Liver (tissue), 9 donors: ENCODE measurements around the gene ABHD5. TPM values are rescaled to one million over a fixed set of nuclear protein-coding genes. Genes with fewer than 3 reads are reported as not detected.

Experiments used
- DNase-seq: peaks from one replicate; pipeline ENCODE4 v3.0.0-alpha.2; 2017; ENCODE audit warnings: low spot score
- H3K27ac ChIP-seq, 2 donors: one replicate each; pipeline ENCODE4 v1.7.0; 2013; ENCODE audit warnings: inconsistent platforms in 2 of 2, low read length in 2 of 2, control low read depth in 1 of 2, low read depth in 1 of 2, mild to moderate bottlenecking in 1 of 2
- H3K27me3 ChIP-seq, 4 donors: one replicate each; pipeline versions ENCODE4 v1.6.1 to v1.7.0; 2013; ENCODE audit warnings: low read length in 3 of 4, inconsistent platforms in 1 of 4, mild to moderate bottlenecking in 1 of 4, moderate library complexity in 1 of 4; ENCODE audit not compliant: control insufficient read depth in 4 of 4, insufficient read depth in 4 of 4
- H3K36me3 ChIP-seq, 4 donors: one replicate each; pipeline versions ENCODE4 v1.6.1 to v1.7.0; 2013; ENCODE audit warnings: low read length in 3 of 4, mild to moderate bottlenecking in 3 of 4, low read depth in 1 of 4, moderate library complexity in 1 of 4; ENCODE audit not compliant: control insufficient read depth in 4 of 4, insufficient read depth in 3 of 4
- H3K4me1 ChIP-seq, 4 donors: one replicate each; pipeline versions ENCODE4 v1.6.1 to v1.7.0; 2013; ENCODE audit warnings: low read length in 3 of 4, mild to moderate bottlenecking in 3 of 4, moderate library complexity in 1 of 4; ENCODE audit not compliant: control insufficient read depth in 4 of 4, insufficient read depth in 4 of 4
- H3K4me3 ChIP-seq, 3 donors: one replicate each; pipeline versions ENCODE4 v1.6.1 to v1.7.0; 2013; ENCODE audit warnings: low read length in 3 of 3, control low read depth in 1 of 3, low read depth in 1 of 3, mild to moderate bottlenecking in 1 of 3
- H3K9ac ChIP-seq, 2 donors: one replicate each; pipeline ENCODE4 v1.7.0; 2013; ENCODE audit warnings: low read length in 2 of 2, mild to moderate bottlenecking in 2 of 2, moderate library complexity in 2 of 2, control low read depth in 1 of 2, low read depth in 1 of 2
- H3K9me3 ChIP-seq, 4 donors: one replicate each; pipeline versions ENCODE4 v1.6.1 to v1.7.0; 2013; ENCODE audit warnings: low read length in 3 of 4; ENCODE audit not compliant: control insufficient read depth in 4 of 4
- CTCF ChIP-seq: fragments of 150-350 bp; IDR thresholded peaks from 2 replicates; pipeline ENCODE4 v1.5.1; 2017; ENCODE audit warnings: improper control_type of control experiment, low read depth, low read length; ENCODE audit not compliant: missing input control
- EGR1 ChIP-seq, 2 donors: IDR thresholded peaks; 2 replicates each; pipeline ENCODE4 v1.6.1; 2016 to 2018; ENCODE audit warnings: antibody characterized with exemption in 2 of 2, low read depth in 2 of 2
- FOXA1 ChIP-seq: IDR thresholded peaks from 2 replicates; pipeline ENCODE4 v1.6.1; 2016; ENCODE audit warnings: antibody characterized with exemption
- FOXA2 ChIP-seq: IDR thresholded peaks from 2 replicates; pipeline ENCODE4 v1.6.1; 2016; ENCODE audit warnings: antibody characterized with exemption
- GABPA ChIP-seq, 2 donors: IDR thresholded peaks in 1 of 2; conservative IDR thresholded peaks in 1 of 2; 2 replicates each; pipeline ENCODE4 v1.6.1; 2016; ENCODE audit warnings: antibody characterized with exemption in 2 of 2, mild to moderate bottlenecking in 1 of 2, moderate library complexity in 1 of 2
- HNF4A ChIP-seq, 2 donors: conservative IDR thresholded peaks; 2 replicates each; pipeline ENCODE4 v1.6.1; 2016; ENCODE audit warnings: antibody characterized with exemption in 2 of 2, mild to moderate bottlenecking in 2 of 2
- HNF4G ChIP-seq: IDR thresholded peaks from 2 replicates; pipeline ENCODE4 v1.6.1; 2016; ENCODE audit warnings: antibody characterized with exemption
- JUND ChIP-seq, 2 donors: IDR thresholded peaks; 2 replicates each; pipeline ENCODE4 v1.6.1; 2016; ENCODE audit warnings: antibody characterized with exemption in 2 of 2
- NR2F2 ChIP-seq: IDR thresholded peaks from 2 replicates; pipeline ENCODE4 v1.6.1; 2016; ENCODE audit warnings: antibody characterized with exemption
- RAD21 ChIP-seq, 2 donors: IDR thresholded peaks; 2 replicates each; pipeline ENCODE4 v1.6.1; 2016; ENCODE audit warnings: antibody characterized with exemption in 2 of 2, mild to moderate bottlenecking in 2 of 2
- RXRA ChIP-seq, 2 donors: IDR thresholded peaks; 2 replicates each; pipeline ENCODE4 v1.6.1; 2017 to 2018; ENCODE audit warnings: antibody characterized with exemption in 2 of 2, mild to moderate bottlenecking in 1 of 2
- SP1 ChIP-seq: IDR thresholded peaks from 2 replicates; pipeline ENCODE4 v1.6.1; 2018; ENCODE audit warnings: antibody characterized with exemption, mild to moderate bottlenecking
- TAF1 ChIP-seq: conservative IDR thresholded peaks from 2 replicates; pipeline ENCODE4 v1.6.1; 2016; ENCODE audit warnings: antibody characterized with exemption, mild to moderate bottlenecking
- YY1 ChIP-seq: IDR thresholded peaks from 2 replicates; pipeline ENCODE4 v1.6.1; 2016; ENCODE audit warnings: antibody characterized with exemption, mild to moderate bottlenecking
- ZBTB33 ChIP-seq: IDR thresholded peaks from 2 replicates; pipeline ENCODE4 v1.6.1; 2016; ENCODE audit warnings: antibody characterized with exemption
- WGBS: extraction: QIAGEN DNeasy Blood & Tissue Kit; methylation state at CpG from one replicate; pipeline ENCODE4 v1.1.7; 2013; 5-methylcytosine and 5-hydroxymethylcytosine counted together
- polyA plus RNA-seq, 2 donors: library from polyadenylated mRNA; stranded (reverse) in 1 of 2; unstranded in 1 of 2; fragments of 200-250 nt in 1 of 2; fragments of >200 nt in 1 of 2; fragmentation: Nextera tagmentation in 1 of 2; extraction: Ambion mirVana in 1 of 2; gene quantifications; one replicate each; pipeline versions ENCODE4 v1.2.1 to v1.2.3, GENCODE V29; 2013 to 2015
- total RNA-seq, 2 donors: library from RNA; depleted of rRNA; stranded (reverse); fragments of >200 nt; gene quantifications; one replicate each; pipeline ENCODE4 v1.2.3, GENCODE V29; 2014
- TF ChIP-seq, protein P1 (sequence below): IDR thresholded peaks from 2 replicates; pipeline ENCODE4 v1.6.1; 2016; ENCODE audit warnings: antibody characterized with exemption
- TF ChIP-seq, protein P2 (sequence below): IDR thresholded peaks from 2 replicates; pipeline ENCODE4 v1.6.1; 2016; ENCODE audit warnings: antibody characterized with exemption, mild to moderate bottlenecking
- TF ChIP-seq, protein P3 (sequence below): IDR thresholded peaks from 2 replicates; pipeline ENCODE4 v1.6.1; 2016; ENCODE audit warnings: antibody characterized with exemption
- donor health status: healthy.
- donor health status: healthy.
- donor health status: healthy.
- donor health status: healthy.
- donor health status: healthy.

Gene ABHD5
- total and polyA plus RNA-seq, 4 donors, result 9.2 to 25.8 (median 16.1) TPM

GRCh38 chr3:43732747-43733425 lies 42.1 kb downstream of the ABHD5 start:
- H3K9ac ChIP-seq, result no peak overlapping the region
- 81% methylated on average over 6 of the region's 6 CpGs for WGBS
- H3K27ac ChIP-seq, result no peak overlapping the region
- no peak overlapping the region for H3K4me3 ChIP-seq
- DNase-seq, result no peak
- H3K4me1 ChIP-seq, result peaks cover 3 to 15% (median 11%) of the 10 kb centered on the region in 4 donors
- no peaks in the 10 kb centered on the region for H3K9me3 ChIP-seq
- no peak for TF ChIP-seq FOXA1
- TF ChIP-seq NR2F2, result no peak
- no peak for TF ChIP-seq CTCF
- no peak for TF ChIP-seq FOXA2
- TF ChIP-seq, protein P1, sequence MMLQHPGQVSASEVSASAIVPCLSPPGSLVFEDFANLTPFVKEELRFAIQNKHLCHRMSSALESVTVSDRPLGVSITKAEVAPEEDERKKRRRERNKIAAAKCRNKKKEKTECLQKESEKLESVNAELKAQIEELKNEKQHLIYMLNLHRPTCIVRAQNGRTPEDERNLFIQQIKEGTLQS, result no peak
- TF ChIP-seq, protein P2, sequence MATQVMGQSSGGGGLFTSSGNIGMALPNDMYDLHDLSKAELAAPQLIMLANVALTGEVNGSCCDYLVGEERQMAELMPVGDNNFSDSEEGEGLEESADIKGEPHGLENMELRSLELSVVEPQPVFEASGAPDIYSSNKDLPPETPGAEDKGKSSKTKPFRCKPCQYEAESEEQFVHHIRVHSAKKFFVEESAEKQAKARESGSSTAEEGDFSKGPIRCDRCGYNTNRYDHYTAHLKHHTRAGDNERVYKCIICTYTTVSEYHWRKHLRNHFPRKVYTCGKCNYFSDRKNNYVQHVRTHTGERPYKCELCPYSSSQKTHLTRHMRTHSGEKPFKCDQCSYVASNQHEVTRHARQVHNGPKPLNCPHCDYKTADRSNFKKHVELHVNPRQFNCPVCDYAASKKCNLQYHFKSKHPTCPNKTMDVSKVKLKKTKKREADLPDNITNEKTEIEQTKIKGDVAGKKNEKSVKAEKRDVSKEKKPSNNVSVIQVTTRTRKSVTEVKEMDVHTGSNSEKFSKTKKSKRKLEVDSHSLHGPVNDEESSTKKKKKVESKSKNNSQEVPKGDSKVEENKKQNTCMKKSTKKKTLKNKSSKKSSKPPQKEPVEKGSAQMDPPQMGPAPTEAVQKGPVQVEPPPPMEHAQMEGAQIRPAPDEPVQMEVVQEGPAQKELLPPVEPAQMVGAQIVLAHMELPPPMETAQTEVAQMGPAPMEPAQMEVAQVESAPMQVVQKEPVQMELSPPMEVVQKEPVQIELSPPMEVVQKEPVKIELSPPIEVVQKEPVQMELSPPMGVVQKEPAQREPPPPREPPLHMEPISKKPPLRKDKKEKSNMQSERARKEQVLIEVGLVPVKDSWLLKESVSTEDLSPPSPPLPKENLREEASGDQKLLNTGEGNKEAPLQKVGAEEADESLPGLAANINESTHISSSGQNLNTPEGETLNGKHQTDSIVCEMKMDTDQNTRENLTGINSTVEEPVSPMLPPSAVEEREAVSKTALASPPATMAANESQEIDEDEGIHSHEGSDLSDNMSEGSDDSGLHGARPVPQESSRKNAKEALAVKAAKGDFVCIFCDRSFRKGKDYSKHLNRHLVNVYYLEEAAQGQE, result no peak
- no peak for TF ChIP-seq YY1
- no peak for TF ChIP-seq SP1
- TF ChIP-seq HNF4A (conservative IDR thresholded peaks at IDR 0.05), result no peak
- no peak for TF ChIP-seq RXRA (IDR thresholded peaks at IDR 0.05)
- TF ChIP-seq GABPA (IDR thresholded peaks at IDR 0.05 in 1 of 2, conservative IDR thresholded peaks at IDR 0.05 in 1 of 2), result no peak
- no peak for TF ChIP-seq HNF4G
- TF ChIP-seq JUND (IDR thresholded peaks at IDR 0.05), result no peak
- TF ChIP-seq EGR1 (IDR thresholded peaks at IDR 0.05; ENCODE audit: low read depth in 2 of 2), result no peak
- TF ChIP-seq ZBTB33, result no peak
- TF ChIP-seq TAF1, result no peak
- TF ChIP-seq, protein P3, sequence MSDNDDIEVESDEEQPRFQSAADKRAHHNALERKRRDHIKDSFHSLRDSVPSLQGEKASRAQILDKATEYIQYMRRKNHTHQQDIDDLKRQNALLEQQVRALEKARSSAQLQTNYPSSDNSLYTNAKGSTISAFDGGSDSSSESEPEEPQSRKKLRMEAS, result no peak
- TF ChIP-seq RAD21 (IDR thresholded peaks at IDR 0.05), result no peak
- no peaks in the 10 kb centered on the region for H3K27me3 ChIP-seq
- peaks cover 0 to 5% (median 0%) of the 10 kb centered on the region in 4 donors for H3K36me3 ChIP-seq
